A673 (cell line): ENCODE data around the gene CCNK.

Experiments
- CTCF ChIP-seq: fragments of 300-800, 200-600 bp; sonication (generic); conservative IDR thresholded peaks from 2 replicates; pipeline ENCODE4 v1.5.1; 2017; ENCODE audit warnings: low read depth, mild to moderate bottlenecking, antibody characterized with exemption, low read length, moderate library complexity, mixed read lengths
- EZH2 ChIP-seq: fragments of 200-600 bp; sonication (generic); IDR thresholded peaks from 2 replicates; pipeline ENCODE4 v1.6.1; 2017; ENCODE audit warnings: borderline replicate concordance, low read depth, mild to moderate bottlenecking, mixed read lengths, antibody characterized with exemption, low read length; ENCODE audit not compliant: poor library complexity, severe bottlenecking

- TF ChIP-seq CTCF (no peak), EZH2 (no peak)
Measured at GRCh38 chr14:99546234-99546879, 65.1 kb downstream of the CCNK start.
